ENCODE measurements around the gene ZNF316. TPM values are rescaled to one million over a fixed set of nuclear protein-coding genes. Genes with fewer than 3 reads are reported as not detected.

The ZNF316 gene
- total RNA-seq, 2 donors from 2014 or later, result 29.1 to 69.5 TPM

GRCh38 chr7:6637544-6638229, 569 bp downstream of the ZNF316 start:
- Histone ChIP-seq H3K36me3 (replicated peaks in 1 of 2; ENCODE audit: insufficient read depth in 1 of 2, low read depth in 2 of 2) (peaks cover 0 to 2% of the 10 kb centered on the region in 2 donors), H3K4me1 (peaks cover 21% of the 10 kb centered on the region), H3K27me3 (no peaks in the 10 kb centered on the region), H3K4me3 (peak overlapping the region; percentile 35 to 90), H3K27ac (peak overlapping the region in 3 of 4 donors; percentile 4 to 47 (median 8)), H3K9me3 (no peaks in the 10 kb centered on the region)
- intact Hi-C loops (cut with DNase I), result no loop called here
- DNase-seq (peak in 2 of 4 donors; percentile 18 to 25), ATAC-seq (peak; percentile 30)
- 1 to 5% methylated on average over 17 to 21 of the region's 60 CpGs for WGBS, 2 donors
- TF ChIP-seq CTCF (IDR thresholded peaks at IDR 0.05) (peak in 1 of 7 experiments; percentile 5), POLR2A (IDR thresholded peaks at IDR 0.05) (no peak)

- DNase-seq (no peak), ATAC-seq (no peak)
- Histone ChIP-seq H3K9me3 (no peaks in the 10 kb centered on the region), H3K27ac (no peak overlapping the region), H3K27me3 (no peaks in the 10 kb centered on the region), H3K36me3 (replicated peaks in 1 of 2; ENCODE audit: insufficient read depth in 1 of 2, low read depth in 2 of 2) (peaks cover 0 to 4% of the 10 kb centered on the region in 2 donors), H3K4me3 (no peak overlapping the region), H3K4me1 (peaks cover 21% of the 10 kb centered on the region)
- TF ChIP-seq POLR2A (IDR thresholded peaks at IDR 0.05) (no peak), CTCF (IDR thresholded peaks at IDR 0.05) (no peak)
- WGBS, 2 donors, result 86 to 98% methylated on average over 3 to 4 of the region's 4 CpGs
- intact Hi-C loops (cut with DNase I), result no loop called here
These were observed 1.9 kb downstream of the ZNF316 start for GRCh38 chr7:6639032-6639431.

- intact Hi-C loops (cut with DNase I), result no loop called here
- Histone ChIP-seq H3K27me3 (no peaks in the 10 kb centered on the region), H3K36me3 (replicated peaks in 1 of 2; ENCODE audit: insufficient read depth in 1 of 2, low read depth in 2 of 2) (peaks cover 0 to 6% of the 10 kb centered on the region in 2 donors), H3K27ac (no peak overlapping the region), H3K4me1 (peaks cover 21% of the 10 kb centered on the region), H3K4me3 (no peak overlapping the region), H3K9me3 (no peaks in the 10 kb centered on the region)
- no peak for ATAC-seq
- TF ChIP-seq CTCF (IDR thresholded peaks at IDR 0.05), result no peak
- no peak for TF ChIP-seq POLR2A (IDR thresholded peaks at IDR 0.05)
- WGBS, 2 donors, result 90 to 93% methylated on average over 10 to 11 of the region's 11 CpGs
- DNase-seq, result no peak
These were observed 2.5 kb downstream of the ZNF316 start for GRCh38 chr7:6639627-6640026.

- Histone ChIP-seq H3K36me3 (replicated peaks in 1 of 2; ENCODE audit: insufficient read depth in 1 of 2, low read depth in 2 of 2) (peaks cover 0 to 6% of the 10 kb centered on the region in 2 donors), H3K27ac (no peak overlapping the region), H3K9me3 (no peaks in the 10 kb centered on the region), H3K27me3 (no peaks in the 10 kb centered on the region), H3K4me1 (peaks cover 21% of the 10 kb centered on the region), H3K4me3 (no peak overlapping the region)
- intact Hi-C loops (cut with DNase I), result no loop called here
- TF ChIP-seq POLR2A (IDR thresholded peaks at IDR 0.05), result no peak
- no peak for TF ChIP-seq CTCF (IDR thresholded peaks at IDR 0.05)
- no peak for ATAC-seq
- peak in 1 of 4 donors; percentile 20 for DNase-seq
- 74 to 87% methylated on average over 9 to 11 of the region's 11 CpGs for WGBS, 2 donors
These were observed 3.2 kb downstream of the ZNF316 start for GRCh38 chr7:6640246-6640721.

Measured in body of pancreas (tissue), 4 donors.